HepG2 (cell line): ENCODE measurements around the gene GLYR1. TPM values are rescaled to one million over a fixed set of nuclear protein-coding genes. Genes with fewer than 3 reads are reported as not detected.

Experiments used
- GMEB1 ChIP-seq: sonication (generic); formaldehyde crosslinking; IDR thresholded peaks from 2 replicates; pipeline ENCODE4 v1.5.1; 2020; ENCODE audit warnings: missing genetic modification reagents, mild to moderate bottlenecking, borderline replicate concordance
- HNF1B ChIP-seq: sonication (generic); formaldehyde crosslinking; IDR thresholded peaks from 2 replicates; pipeline ENCODE4 v1.5.1; 2020; ENCODE audit warnings: mild to moderate bottlenecking, moderate library complexity, missing genetic modification reagents
- MEIS2 ChIP-seq: sonication (generic); formaldehyde crosslinking; IDR thresholded peaks from 2 replicates; pipeline ENCODE4 v1.9.0; 2021; ENCODE audit warnings: mild to moderate bottlenecking, missing genetic modification reagents
- PRDM10 ChIP-seq: sonication (generic); formaldehyde crosslinking; IDR thresholded peaks from 2 replicates; pipeline ENCODE4 v1.4.0; 2020; ENCODE audit warnings: low read depth, missing genetic modification reagents
- SNAPC5 ChIP-seq: sonication (generic); formaldehyde crosslinking; IDR thresholded peaks from 2 replicates; pipeline ENCODE4 v1.8.1; 2023; ENCODE audit warnings: mild to moderate bottlenecking, missing genetic modification reagents, borderline replicate concordance
- SP5 ChIP-seq: IDR thresholded peaks from 2 replicates; pipeline ENCODE4 v1.6.1; 2016; ENCODE audit warnings: low read depth, borderline replicate concordance
- TFDP1 ChIP-seq: IDR thresholded peaks from 2 replicates; pipeline ENCODE4 v1.6.1; 2016; ENCODE audit warnings: missing compliant biosample characterization, missing genetic modification reagents, borderline replicate concordance
- ZBTB33 ChIP-seq: sonication (generic); formaldehyde crosslinking; IDR thresholded peaks from 2 replicates; pipeline ENCODE4 v1.4.0; 2020; ENCODE audit warnings: missing genetic modification reagents
- ZNF101 ChIP-seq: sonication (generic); formaldehyde crosslinking; IDR thresholded peaks from 2 replicates; pipeline ENCODE4 v1.4.0; 2020; ENCODE audit warnings: mild to moderate bottlenecking, low read depth, missing genetic modification reagents, borderline replicate concordance
- ZNF280D ChIP-seq: sonication (generic); formaldehyde crosslinking; IDR thresholded peaks from 2 replicates; pipeline ENCODE4 v1.5.1; 2020; ENCODE audit warnings: mild to moderate bottlenecking, missing genetic modification reagents
- ZNF557 ChIP-seq: sonication (generic); formaldehyde crosslinking; IDR thresholded peaks from 2 replicates; pipeline ENCODE4 v1.4.0; 2020; ENCODE audit warnings: missing genetic modification reagents
- ZNF629 ChIP-seq: sonication (generic); formaldehyde crosslinking; conservative IDR thresholded peaks from 2 replicates; pipeline ENCODE4 v1.5.0; 2020; ENCODE audit warnings: missing genetic modification reagents
- ZNF772 ChIP-seq: sonication (generic); formaldehyde crosslinking; IDR thresholded peaks from 2 replicates; pipeline ENCODE4 v1.5.0; 2020; ENCODE audit warnings: mild to moderate bottlenecking, missing genetic modification reagents
- polyA plus RNA-seq, 8 experiments: library from polyadenylated mRNA; depleted of rRNA in 3 of 8; stranded (reverse) in 7 of 8; unstranded in 1 of 8; fragments of >200 nt; fragmentation: Illumina TruSeq in 4 of 8; extraction: Trizol in 4 of 8; gene quantifications; 2 replicates each; pipeline versions ENCODE4 v1.2.1 to v1.2.3, GENCODE V29; 2011 to 2016; ENCODE audit warnings: low read depth in 4 of 8, missing spikeins in 1 of 8, mixed read lengths in 1 of 8; ENCODE audit not compliant: insufficient read depth in 1 of 8
- total RNA-seq, 5 experiments: library from RNA; depleted of rRNA; stranded (reverse); fragments of >200 nt; fragmentation: Illumina TruSeq; extraction: Trizol; gene quantifications; 2 replicates each; pipeline ENCODE4 v1.2.3, GENCODE V29; 2016; ENCODE audit warnings: low read depth in 1 of 5

Gene GLYR1
- total and polyA plus RNA-seq, 2 of the 13 experiments (the other 11 are each of a cell fraction or from before 2014, with no cell fraction given), result 28.3 to 48.7 TPM

- TF ChIP-seq ZNF280D (CRISPR knock-in tag) (no peak), TFDP1 (CRISPR knock-in tag) (no peak), ZNF772 (CRISPR knock-in tag) (no peak), ZNF557 (CRISPR knock-in tag) (no peak), SNAPC5 (no peak), ZBTB33 (CRISPR knock-in tag) (no peak), MEIS2 (CRISPR knock-in tag) (no peak), SP5 (CRISPR knock-in tag) (no peak), HNF1B (CRISPR knock-in tag) (no peak), ZNF101 (no peak), PRDM10 (no peak), ZNF629 (CRISPR knock-in tag) (no peak), GMEB1 (no peak)
Measured at GRCh38 chr16:4850211-4850610, 3.1 kb upstream of the GLYR1 start (continued).
